ENCODE data around the gene INS.
"Not testable (repeated sequence)": the region's sequence is repeated elsewhere in the genome, so short reads cannot be mapped to it uniquely, and the experiment has no call there.

Gene INS

GRCh38 chr11:2185324-2186085, 24.5 kb upstream of the INS start:
- no peaks in the 10 kb centered on the region for H3K36me3 ChIP-seq
- no peak for TF ChIP-seq Cebpa-rat (IDR thresholded peaks at IDR 0.05)
- peaks cover 54% of the 10 kb centered on the region for H3K4me1 ChIP-seq
- no peak overlapping the region for H3K4me3 ChIP-seq
- no peak overlapping the region for H3K9ac ChIP-seq
- peak overlapping the region; percentile 52 for H3K4me2 ChIP-seq
- no peaks in the 10 kb centered on the region; the same call in 1 of the 2 replicates for H4K20me1 ChIP-seq
- no peaks in the 10 kb centered on the region for H3K9me3 ChIP-seq
- H3K27ac ChIP-seq = no peak overlapping the region
- H3K27me3 ChIP-seq = no peaks in the 10 kb centered on the region; the same call in 1 of the 2 replicates

- Histone ChIP-seq H3K9me3 (no peaks in the 10 kb centered on the region), H3K27me3 (peaks cover 6% of the 10 kb centered on the region; the same call in 1 of the 2 replicates), H3K36me3 (no peaks in the 10 kb centered on the region), H3K4me3 (no peak overlapping the region), H3K9ac (no peak overlapping the region), H3K4me1 (peaks cover 65% of the 10 kb centered on the region), H3K4me2 (peak overlapping the region; percentile 16; the same call in 1 of the 2 replicates), H4K20me1 (peaks cover 12% of the 10 kb centered on the region; the same call in 1 of the 2 replicates), H3K27ac (no peak overlapping the region)
- TF ChIP-seq Cebpa-rat (IDR thresholded peaks at IDR 0.05) = no peak
These were observed 21.9 kb upstream of the INS start for GRCh38 chr11:2182692-2183474.

- no peaks in the 10 kb centered on the region for H3K9me3 ChIP-seq
- no peaks in the 10 kb centered on the region for H3K36me3 ChIP-seq
- H3K27me3 ChIP-seq = peaks cover 6% of the 10 kb centered on the region; the same call in 1 of the 2 replicates
- peaks cover 61% of the 10 kb centered on the region for H3K4me1 ChIP-seq
- H3K27ac ChIP-seq = no peak overlapping the region
- H4K20me1 ChIP-seq = peaks cover 12% of the 10 kb centered on the region; the same call in 1 of the 2 replicates
- no peak overlapping the region for H3K9ac ChIP-seq
- TF ChIP-seq Cebpa-rat (IDR thresholded peaks at IDR 0.05) = no peak
- H3K4me3 ChIP-seq = no peak overlapping the region
- no peak overlapping the region for H3K4me2 ChIP-seq
These were observed 21.1 kb upstream of the INS start for GRCh38 chr11:2182075-2182474.

GRCh38 chr11:2180789-2181370, 19.9 kb upstream of the INS start:
- Histone ChIP-seq H3K27me3 (peaks cover 6% of the 10 kb centered on the region; the same call in 1 of the 2 replicates), H3K4me3 (no peak overlapping the region), H3K36me3 (no peaks in the 10 kb centered on the region), H3K4me1 (peaks cover 49% of the 10 kb centered on the region), H3K9ac (0 out of 2 replicates have a peak overlapping the region, but pooled peaks have one; percentile 6), H3K27ac (no peak overlapping the region), H4K20me1 (peaks cover 12% of the 10 kb centered on the region; the same call in 1 of the 2 replicates), H3K4me2 (peak overlapping the region; percentile 77), H3K9me3 (no peaks in the 10 kb centered on the region)
- no peak for TF ChIP-seq Cebpa-rat (IDR thresholded peaks at IDR 0.05)

GRCh38 chr11:2180347-2180746, 19.3 kb upstream of the INS start:
- no peaks in the 10 kb centered on the region for H3K36me3 ChIP-seq
- peak overlapping the region; percentile 77 for H3K4me2 ChIP-seq
- H3K4me1 ChIP-seq = peaks cover 44% of the 10 kb centered on the region
- H3K27me3 ChIP-seq = peaks cover 6% of the 10 kb centered on the region; the same call in 1 of the 2 replicates
- no peak overlapping the region for H3K27ac ChIP-seq
- H3K9me3 ChIP-seq = no peaks in the 10 kb centered on the region
- H3K9ac ChIP-seq = no peak overlapping the region
- TF ChIP-seq Cebpa-rat (IDR thresholded peaks at IDR 0.05) = no peak
- H3K4me3 ChIP-seq = no peak overlapping the region
- H4K20me1 ChIP-seq = peaks cover 12% of the 10 kb centered on the region; the same call in 1 of the 2 replicates

- peaks cover 12% of the 10 kb centered on the region; the same call in 1 of the 2 replicates for H4K20me1 ChIP-seq
- H3K4me1 ChIP-seq = peaks cover 37% of the 10 kb centered on the region
- peak overlapping the region; percentile 77 for H3K4me2 ChIP-seq
- H3K9me3 ChIP-seq = no peaks in the 10 kb centered on the region
- no peak overlapping the region for H3K4me3 ChIP-seq
- H3K27ac ChIP-seq = no peak overlapping the region
- no peak for TF ChIP-seq Cebpa-rat (IDR thresholded peaks at IDR 0.05)
- no peak overlapping the region for H3K9ac ChIP-seq
- H3K27me3 ChIP-seq = peaks cover 6% of the 10 kb centered on the region; the same call in 1 of the 2 replicates
- no peaks in the 10 kb centered on the region for H3K36me3 ChIP-seq
These were observed 18.5 kb upstream of the INS start for GRCh38 chr11:2179516-2179915.

- Histone ChIP-seq H3K4me3 (no peak overlapping the region), H3K4me1 (peaks cover 37% of the 10 kb centered on the region), H3K4me2 (peak overlapping the region; percentile 77), H3K27me3 (peaks cover 6% of the 10 kb centered on the region; the same call in 1 of the 2 replicates), H3K27ac (no peak overlapping the region), H3K9me3 (no peaks in the 10 kb centered on the region), H3K9ac (no peak overlapping the region), H4K20me1 (peaks cover 12% of the 10 kb centered on the region; the same call in 1 of the 2 replicates), H3K36me3 (no peaks in the 10 kb centered on the region)
- TF ChIP-seq Cebpa-rat (IDR thresholded peaks at IDR 0.05) = no peak
These were observed 18.0 kb upstream of the INS start for GRCh38 chr11:2178906-2179494.

GRCh38 chr11:2178055-2178773, 17.2 kb upstream of the INS start:
- peak overlapping the region; percentile 77 for H3K4me2 ChIP-seq
- peaks cover 12% of the 10 kb centered on the region; the same call in 1 of the 2 replicates for H4K20me1 ChIP-seq
- H3K4me3 ChIP-seq, H3K9me3 ChIP-seq, H3K27ac ChIP-seq, H3K36me3 ChIP-seq, H3K9ac ChIP-seq, H3K27me3 ChIP-seq: not testable (repeated sequence)
- peaks cover 36% of the 10 kb centered on the region for H3K4me1 ChIP-seq

GRCh38 chr11:2177076-2177475, 16.1 kb upstream of the INS start:
- H3K9me3 ChIP-seq = no peaks in the 10 kb centered on the region
- no peak overlapping the region for H3K9ac ChIP-seq
- TF ChIP-seq Cebpa-rat (IDR thresholded peaks at IDR 0.05) = no peak
- peaks cover 30% of the 10 kb centered on the region for H3K4me1 ChIP-seq
- no peaks in the 10 kb centered on the region for H3K36me3 ChIP-seq
- no peak overlapping the region for H3K27ac ChIP-seq
- peaks cover 7% of the 10 kb centered on the region; the same call in 1 of the 2 replicates for H3K27me3 ChIP-seq
- peaks cover 12% of the 10 kb centered on the region; the same call in 1 of the 2 replicates for H4K20me1 ChIP-seq
- H3K4me2 ChIP-seq = no peak overlapping the region
- H3K4me3 ChIP-seq = no peak overlapping the region

Data from BLaER1 (cell line).